Left lung (tissue), 10 donors: Measurements from ENCODE around the gene TMEM54. TPM values are rescaled to one million over a fixed set of nuclear protein-coding genes. Genes with fewer than 3 reads are reported as not detected.

Source experiments
- ATAC-seq: fragments of 200-7000 bp; cut with Tn5 transposase; one replicate; pipeline ENCODE4 v1.9.1; 2020; ENCODE audit warnings: moderate library complexity
- DNase-seq, 4 donors: peaks; one replicate each; pipeline ENCODE4 v3.0.0-alpha.2; 2013 to 2020
- H3K27ac ChIP-seq, 2 donors: fragments of 200-600 bp; sonication (generic) in 1 of 2; one replicate each; pipeline versions ENCODE4 v1.5.0 to v1.8.0; 2020 to 2021
- H3K27me3 ChIP-seq, 2 donors: fragments of 200-600 bp; sonication (generic) in 1 of 2; one replicate each; pipeline versions ENCODE4 v1.5.0 to v1.8.0; 2020 to 2021
- H3K36me3 ChIP-seq, 2 donors: fragments of 200-600 bp; sonication (generic) in 1 of 2; one replicate each; pipeline versions ENCODE4 v1.5.0 to v1.8.0; 2020 to 2021
- H3K4me1 ChIP-seq, 2 donors: fragments of 200-600 bp; one replicate each; pipeline ENCODE4 v1.8.0; 2021
- H3K4me3 ChIP-seq, 2 donors: fragments of 200-600 bp; sonication (generic) in 1 of 2; one replicate each; pipeline versions ENCODE4 v1.5.0 to v1.8.0; 2020 to 2021; ENCODE audit warnings: mild to moderate bottlenecking in 1 of 2
- H3K9me3 ChIP-seq, 2 donors: fragments of 200-600 bp; sonication (generic) in 1 of 2; one replicate each; pipeline versions ENCODE4 v1.5.0 to v1.8.0; 2020 to 2021
- CTCF ChIP-seq, 2 donors: fragments of 200-600 bp; sonication (generic) in 1 of 2; IDR thresholded peaks; one replicate each; pipeline versions ENCODE4 v1.5.0 to v1.8.0; 2021; ENCODE audit warnings: antibody characterized with exemption in 2 of 2
- intact Hi-C, 2 donors: fragments of 100-400 bp; cut with DNase I; formaldehyde crosslinking; loops; one replicate each; pipeline versions ENCODE4 v1.11.2 to v1.14.2; 2022
- polyA plus RNA-seq, 6 donors: library from polyadenylated mRNA; unstranded; fragments of 120-200 nt; gene quantifications; one replicate each; pipeline ENCODE4 v1.2.1, GENCODE V29; 2013; ENCODE audit not compliant: insufficient read length in 6 of 6
- total RNA-seq, 2 donors: library from RNA; stranded (reverse); fragmentation: NEBNext Ultra II Directional; extraction: Animal tissue kit (Norgen Biotek cat#: 25700); gene quantifications; one replicate each; pipeline ENCODE4 v1.2.1, GENCODE V29; 2021
- donor health status: DM: no; HTN: yes; CAD: no.
- donor health status: DM: no; HTN: no; CAD: no.

Gene TMEM54
- total and polyA plus RNA-seq, 8 donors, result 22.4 to 87.0 (median 23.1) TPM

DNA sequence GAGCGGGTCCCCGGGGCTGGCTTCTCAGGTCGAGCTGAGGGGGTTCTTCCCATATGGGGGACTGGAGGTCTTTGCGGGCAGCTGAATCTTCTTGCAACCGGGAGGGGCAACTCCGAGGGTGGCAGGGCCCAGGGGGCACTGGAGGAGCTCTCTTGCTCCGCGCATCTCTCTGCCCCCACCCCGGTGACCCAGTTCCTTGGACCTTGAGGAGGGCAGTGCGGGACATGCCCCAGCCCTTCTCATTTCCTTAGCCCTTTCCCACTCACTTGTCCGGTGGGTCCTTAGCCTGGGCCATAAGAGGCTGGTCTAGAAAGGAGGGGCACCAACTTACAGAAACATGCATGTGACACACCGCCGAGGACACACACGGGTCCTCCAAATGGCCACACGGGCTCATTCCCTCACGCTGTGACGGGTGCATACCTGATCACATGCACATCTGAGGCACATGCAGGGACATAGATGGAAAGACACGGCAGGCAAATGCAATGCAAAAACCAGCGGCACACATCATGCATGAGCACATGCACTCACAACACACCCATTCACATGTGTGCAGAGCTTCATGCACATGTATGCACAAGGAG, 14.3 kb downstream of the TMEM54 start:
- no peak for TF ChIP-seq CTCF (IDR thresholded peaks at IDR 0.05)
- H3K4me3 ChIP-seq, result no peak overlapping the region
- H3K36me3 ChIP-seq, result no peaks in the 10 kb centered on the region
- ATAC-seq (no peak), DNase-seq (no peak)
- intact Hi-C loops, result no loop called here
- no peaks in the 10 kb centered on the region for H3K9me3 ChIP-seq
- peaks cover 36 to 91% of the 10 kb centered on the region in 2 donors for H3K27me3 ChIP-seq
- H3K27ac ChIP-seq, result no peak overlapping the region
- no peaks in the 10 kb centered on the region for H3K4me1 ChIP-seq

DNA sequence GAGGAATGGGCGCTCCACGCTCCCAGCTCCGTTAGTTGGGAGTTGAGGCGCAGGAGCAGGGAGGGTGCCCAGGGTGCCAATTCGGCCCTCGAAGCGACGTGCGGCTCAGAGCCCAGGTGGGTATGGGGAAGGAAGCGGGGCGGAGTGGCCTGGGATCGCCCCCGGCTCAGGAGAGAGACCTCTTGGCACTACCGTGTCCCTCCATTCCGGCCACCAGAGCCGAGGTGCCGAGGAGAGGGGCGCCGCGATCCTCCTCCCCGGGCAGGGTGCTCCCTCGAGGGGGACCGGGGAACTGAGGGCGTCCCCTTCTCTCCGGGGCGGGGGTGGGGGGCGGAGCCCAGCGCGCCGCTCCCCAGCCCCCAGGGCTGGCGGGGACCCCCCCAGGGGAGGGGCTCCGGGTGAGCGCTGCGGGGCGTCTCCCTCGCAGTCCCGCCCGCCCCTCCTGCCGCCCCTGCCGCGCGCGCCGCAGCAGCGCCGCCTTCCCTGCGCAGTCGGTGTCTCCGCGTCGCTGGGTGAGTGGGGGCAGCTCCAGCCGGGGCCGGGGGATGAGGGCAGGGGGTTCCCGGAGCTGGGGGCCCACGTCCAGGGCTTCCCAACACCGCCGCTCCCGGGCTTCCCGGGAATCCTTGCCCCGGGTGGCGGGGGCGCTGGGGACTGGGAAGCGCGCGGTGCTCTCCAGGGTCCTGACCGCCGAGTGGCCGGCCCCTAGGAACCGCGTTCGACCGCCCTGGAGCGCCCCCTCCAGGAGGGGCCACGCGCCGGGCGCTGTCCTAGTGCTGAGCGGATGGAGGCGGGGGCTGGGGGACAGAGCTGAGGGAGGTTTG, 15.0 kb downstream of the TMEM54 start, which contains the start of gene HPCA:
HPCA (plus strand) TSS at position 488 of the 824 bp plus-strand sequence. CDS start 2,408 bp downstream, outside the sequence.
- DNase-seq (peak in 1 of 4 donors; percentile 73), ATAC-seq (peak; percentile 94)
- Histone ChIP-seq H3K4me3 (no peak within 1 kb of the TSS), H3K9me3 (no peaks in the 10 kb centered on the region), H3K27me3 (peaks cover 34 to 84% of the 10 kb centered on the region in 2 donors), H3K27ac (no peak within 1 kb of the TSS), H3K36me3 (no peaks in the 10 kb centered on the region), H3K4me1 (no peaks in the 10 kb centered on the region)
- TF ChIP-seq CTCF (IDR thresholded peaks at IDR 0.05), result no peak
- intact Hi-C loops, result no loop called here

- intact Hi-C loops, result no loop called here
- TF ChIP-seq CTCF (IDR thresholded peaks at IDR 0.05), result no peak
- no peak for ATAC-seq
- Histone ChIP-seq H3K4me1 (no peaks in the 10 kb centered on the region), H3K27me3 (peaks cover 31 to 78% of the 10 kb centered on the region in 2 donors), H3K9me3 (no peaks in the 10 kb centered on the region), H3K4me3 (no peak overlapping the region), H3K27ac (no peak overlapping the region), H3K36me3 (no peaks in the 10 kb centered on the region)
- no peak for DNase-seq
Observed at GRCh38 chr1:32885676-32886003, 15.5 kb downstream of the TMEM54 start.

GRCh38 chr1:32884726-32885125, 16.5 kb downstream of the TMEM54 start:
- no peaks in the 10 kb centered on the region for H3K36me3 ChIP-seq
- DNase-seq (no peak), ATAC-seq (no peak)
- H3K4me3 ChIP-seq, result no peak overlapping the region
- peaks cover 31 to 71% of the 10 kb centered on the region in 2 donors for H3K27me3 ChIP-seq
- intact Hi-C loops, result no loop called here
- no peak for TF ChIP-seq CTCF (IDR thresholded peaks at IDR 0.05)
- H3K27ac ChIP-seq, result no peak overlapping the region
- no peaks in the 10 kb centered on the region for H3K9me3 ChIP-seq
- H3K4me1 ChIP-seq, result no peaks in the 10 kb centered on the region

- Histone ChIP-seq H3K4me3 (no peak overlapping the region), H3K27me3 (peaks cover 31 to 65% of the 10 kb centered on the region in 2 donors), H3K36me3 (no peaks in the 10 kb centered on the region), H3K4me1 (no peaks in the 10 kb centered on the region), H3K27ac (no peak overlapping the region), H3K9me3 (no peaks in the 10 kb centered on the region)
- ATAC-seq (no peak), DNase-seq (no peak)
- intact Hi-C loops, result no loop called here
- TF ChIP-seq CTCF (IDR thresholded peaks at IDR 0.05), result no peak
Observed at GRCh38 chr1:32884032-32884372, 17.2 kb downstream of the TMEM54 start.
